Thyroid gland (tissue), 4 donors: Measurements from ENCODE around the gene CTRB2.

ENCODE experiments used
- CTCF ChIP-seq, 6 experiments: fragments of 200-600 bp in 3 of 6; fragments of 450-650 bp in 3 of 6; sonication (generic) in 3 of 6; IDR thresholded peaks; one replicate each; pipeline ENCODE4 v1.5.1; 2016 to 2019; ENCODE audit warnings: antibody characterized with exemption in 6 of 6, mild to moderate bottlenecking in 2 of 6, inconsistent platforms in 1 of 6, moderate library complexity in 1 of 6
- POLR2A ChIP-seq, 2 donors: fragments of 450-650 bp; IDR thresholded peaks; one replicate each; pipeline ENCODE4 v1.6.1; 2017; ENCODE audit warnings: antibody characterized with exemption in 2 of 2, mild to moderate bottlenecking in 2 of 2, moderate library complexity in 1 of 2

DNA sequence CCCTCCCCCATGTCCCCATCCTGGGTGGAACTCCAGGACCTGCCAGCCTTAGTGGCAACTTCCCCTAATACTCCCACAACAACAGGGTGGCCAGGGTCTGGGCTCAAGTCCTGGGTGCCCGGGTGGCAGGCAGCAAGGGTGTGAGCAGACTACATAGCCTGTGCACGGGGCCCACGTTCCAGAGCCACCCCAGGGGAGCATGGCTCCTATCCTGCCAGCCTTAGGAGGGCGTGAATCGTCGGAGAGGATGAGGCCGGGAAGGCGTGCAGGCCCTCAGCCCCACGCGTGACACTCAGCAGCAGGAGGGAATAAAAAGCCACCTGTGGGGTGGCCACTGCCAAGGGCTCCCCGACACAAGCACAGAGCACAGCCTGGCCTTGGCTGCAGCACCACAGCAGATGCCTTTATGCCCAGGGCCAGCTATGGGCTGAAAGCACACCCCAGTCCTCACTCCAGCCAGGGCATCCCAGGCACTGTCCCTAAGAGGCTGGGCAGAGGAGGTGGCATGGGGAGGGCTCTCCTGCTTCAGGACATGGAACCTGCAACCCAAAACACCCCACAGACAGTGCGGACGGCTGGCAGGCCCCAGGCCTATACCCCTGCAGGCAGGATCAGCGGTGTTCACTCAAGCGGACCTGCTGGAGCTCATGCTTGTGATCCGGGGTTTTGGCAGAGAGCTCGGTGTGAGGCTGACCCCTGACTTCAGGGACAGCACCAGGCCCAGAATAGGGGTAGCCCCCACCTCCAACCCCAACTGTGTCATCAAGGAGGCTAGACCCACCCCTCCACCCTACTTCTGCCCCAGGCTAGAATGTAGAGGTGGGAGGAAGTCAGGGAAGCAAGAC lies 41.8 kb upstream of the CTRB2 start:
- TF ChIP-seq CTCF (IDR thresholded peaks at IDR 0.05): no peak
- no peak for TF ChIP-seq POLR2A (IDR thresholded peaks at IDR 0.05)
